Omental fat pad (tissue), 4 donors: ENCODE results near the gene IFNLR1. TPM values are rescaled to one million over a fixed set of nuclear protein-coding genes. Genes with fewer than 3 reads are reported as not detected.
"Not testable (repeated sequence)": the region's sequence is repeated elsewhere in the genome, so short reads cannot be mapped to it uniquely, and the experiment has no call there.

Experiments
- ATAC-seq: fragments of 150-250 bp; one replicate; pipeline ENCODE4 v1.9.1; 2016; ENCODE audit warnings: mild to moderate bottlenecking, moderate library complexity; ENCODE audit not compliant: low FRiP score
- DNase-seq: peaks from one replicate; pipeline ENCODE4 v3.0.0-alpha.2; 2019; ENCODE audit warnings: low spot score
- CTCF ChIP-seq, 3 donors: fragments of 450-650 bp; IDR thresholded peaks; one replicate each; pipeline ENCODE4 v1.5.1; 2016 to 2017; ENCODE audit warnings: antibody characterized with exemption in 3 of 3, mild to moderate bottlenecking in 3 of 3, moderate library complexity in 2 of 3
- total RNA-seq, 4 donors: library from RNA; depleted of rRNA; stranded (reverse); fragments of >200 nt; gene quantifications; one replicate each; pipeline ENCODE4 v1.1.0, GENCODE V29; 2016

The IFNLR1 gene
- total RNA-seq, 4 donors from 2014 or later: 1.1 to 4.6 (median 1.8) TPM; not detected in 1

- ATAC-seq (no peak), DNase-seq (no peak)
- no peak for TF ChIP-seq CTCF (IDR thresholded peaks at IDR 0.05)
Observed at GRCh38 chr1:24215226-24215814, 28.2 kb upstream of the IFNLR1 start.

GRCh38 chr1:24212376-24212775 lies 25.3 kb upstream of the IFNLR1 start:
- DNase-seq: no peak
- TF ChIP-seq CTCF (IDR thresholded peaks at IDR 0.05): no peak
- ATAC-seq: no peak

- ATAC-seq (no peak), DNase-seq (no peak)
- no peak for TF ChIP-seq CTCF (IDR thresholded peaks at IDR 0.05)
Observed at GRCh38 chr1:24210195-24210627, 23.1 kb upstream of the IFNLR1 start.

- no peak for TF ChIP-seq CTCF (IDR thresholded peaks at IDR 0.05)
- ATAC-seq: no peak
- no peak for DNase-seq
Observed at GRCh38 chr1:24209097-24209496, 22.0 kb upstream of the IFNLR1 start.

DNA sequence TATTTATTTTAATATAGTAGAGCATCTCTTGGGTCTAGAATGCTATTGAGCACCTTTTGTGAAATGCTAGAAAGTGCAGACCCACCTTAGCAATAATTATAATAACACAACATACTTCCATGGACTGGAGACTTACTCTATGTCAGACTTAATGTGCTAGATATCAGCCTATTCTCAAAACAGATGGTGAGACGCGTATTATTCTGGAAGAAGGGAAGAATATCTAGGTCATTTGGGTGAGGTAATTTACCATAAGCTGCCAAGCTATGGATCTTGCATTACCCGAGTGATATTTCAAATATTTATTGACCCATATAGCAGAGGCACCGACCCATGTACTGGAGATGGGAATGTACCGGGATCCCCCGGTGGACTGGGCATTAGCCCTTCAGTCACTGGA lies 20.6 kb upstream of the IFNLR1 start:
- no peak for DNase-seq
- no peak for ATAC-seq

DNA sequence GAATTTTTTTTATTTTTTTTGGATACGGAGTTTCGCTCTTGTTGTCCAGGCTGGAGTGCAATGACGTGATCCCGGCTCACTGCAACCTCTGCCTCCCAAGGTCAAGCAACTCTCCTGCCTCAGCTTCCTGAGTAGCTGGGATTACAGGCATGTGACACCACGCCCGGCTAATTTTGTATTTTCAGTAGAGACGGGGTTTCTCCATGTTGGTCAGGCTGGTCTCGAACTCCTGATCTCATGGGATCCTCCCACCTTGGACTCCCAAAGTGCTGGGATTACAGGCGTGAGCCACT lies 20.3 kb upstream of the IFNLR1 start:
- DNase-seq, ATAC-seq: not testable (repeated sequence)

More for the DNA sequence above, 20.6 kb upstream of the IFNLR1 start:
- TF ChIP-seq CTCF (IDR thresholded peaks at IDR 0.05): no peak

DNA sequence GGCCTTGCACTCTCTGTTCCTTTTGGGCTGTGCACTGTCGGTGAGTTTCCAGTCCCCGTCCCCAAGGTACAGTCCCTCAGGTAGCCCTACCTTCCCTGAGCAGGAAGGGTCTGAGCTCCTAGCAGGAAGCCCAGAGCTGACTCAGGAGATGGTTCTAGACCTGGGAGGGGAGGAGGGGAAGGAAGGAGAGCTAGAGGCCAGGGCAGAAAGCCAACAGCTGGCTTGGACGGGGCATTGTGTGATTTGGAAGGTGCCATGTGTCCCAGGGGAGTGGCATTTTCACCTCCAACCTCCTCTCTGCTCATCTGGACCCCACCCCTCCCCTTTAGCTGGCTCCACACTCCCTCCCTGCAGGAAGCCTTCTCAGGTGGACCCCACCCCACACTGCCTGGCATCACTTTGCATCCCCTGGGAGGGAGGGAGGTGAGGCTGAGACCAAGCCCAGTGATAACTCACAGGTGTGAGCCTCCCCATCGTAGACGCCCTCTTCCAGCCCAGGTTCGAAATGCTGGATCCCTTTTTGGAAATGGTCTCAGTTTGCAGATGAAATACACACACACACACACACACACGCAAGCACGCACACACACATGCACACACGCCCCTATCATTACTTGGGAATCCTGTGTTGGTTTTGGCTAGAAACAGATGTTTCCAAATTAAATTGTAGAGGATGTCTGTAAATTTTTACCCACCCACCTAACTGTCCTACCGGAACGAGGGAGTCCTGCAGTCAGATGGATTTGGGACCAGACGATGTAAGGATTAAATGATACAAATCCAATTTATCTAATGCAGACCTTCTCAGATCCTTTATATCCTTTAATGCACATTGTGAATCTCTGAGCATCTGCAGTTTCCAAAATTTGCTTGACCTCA lies 19.7 kb upstream of the IFNLR1 start:
- no peak for ATAC-seq

More for the DNA sequence above, 19.7 kb upstream of the IFNLR1 start:
- no peak for TF ChIP-seq CTCF (IDR thresholded peaks at IDR 0.05)
- DNase-seq: no peak
